ENCODE results near the gene MEGF6.

- TF ChIP-seq CTCF (IDR thresholded peaks at IDR 0.05) (no peak), POLR2A (IDR thresholded peaks at IDR 0.05) (no peak)
These were observed 20.3 kb upstream of the MEGF6 start for GRCh38 chr1:3631320-3632260.
